ENCODE measurements around the gene ATXN1.

ATXN1 gene

DNA sequence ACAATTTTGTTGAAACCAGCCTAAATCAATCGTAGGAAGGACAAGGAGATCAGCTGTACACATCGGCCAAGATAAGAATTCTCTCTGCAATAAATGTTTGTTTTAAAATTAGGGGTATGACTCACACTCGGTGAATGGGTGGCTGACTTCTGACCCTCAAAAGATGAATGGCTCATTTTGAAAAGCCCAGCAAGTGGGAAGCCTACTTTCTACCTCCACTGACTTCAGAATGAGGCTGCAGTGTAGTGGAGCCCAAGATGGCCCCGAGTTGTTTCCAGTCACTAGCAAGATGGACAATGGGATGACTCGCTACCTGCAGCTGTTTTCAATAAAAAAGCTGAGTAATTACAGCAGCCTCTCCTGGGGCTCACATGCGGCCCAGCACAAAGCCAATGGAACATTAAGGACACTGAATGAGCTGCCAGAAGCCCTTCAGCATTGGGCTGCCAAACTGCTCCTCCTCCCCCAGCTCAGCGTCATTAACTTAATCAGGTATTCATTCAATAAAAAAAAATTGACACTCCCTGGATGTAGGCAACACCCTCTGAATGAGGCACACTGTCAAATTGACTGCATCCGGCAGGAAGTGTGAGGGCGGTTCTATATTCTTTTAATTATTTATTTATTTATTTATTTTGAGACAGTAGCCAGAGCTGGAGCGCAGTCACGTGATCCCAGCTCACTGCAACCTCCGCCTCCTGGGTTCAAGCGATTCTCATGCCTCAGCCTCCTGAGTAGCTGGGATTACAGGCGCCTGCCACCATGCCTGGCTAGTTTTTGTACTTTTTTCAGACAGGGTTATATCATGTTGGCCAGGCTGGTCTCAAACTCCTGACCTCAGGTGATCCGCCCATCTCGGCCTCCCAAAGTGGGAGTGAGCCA, 415.6 kb downstream of the ATXN1 start:
- no peak for DNase-seq

- no peak for DNase-seq
These were observed 416.5 kb downstream of the ATXN1 start for GRCh38 chr6:16344756-16345155.

DNA sequence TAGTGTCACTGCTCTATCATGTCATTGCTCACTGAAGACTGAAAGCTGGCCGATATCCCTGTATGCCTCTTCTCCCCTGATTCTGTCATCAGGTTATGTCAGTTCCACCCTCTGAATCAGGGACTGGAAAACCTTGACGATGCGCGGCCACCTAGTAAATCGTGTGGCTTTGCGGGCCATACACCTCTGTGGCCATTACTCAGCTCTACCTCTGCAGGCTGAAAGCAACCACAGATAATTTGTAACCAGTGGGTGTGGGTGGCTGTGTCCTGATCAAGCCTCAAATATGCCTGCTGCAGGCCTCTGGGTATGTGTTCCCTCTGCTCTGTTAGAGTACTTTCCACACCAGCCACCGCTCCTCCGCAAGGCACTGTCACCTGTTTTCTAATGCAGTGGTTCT, 417.7 kb downstream of the ATXN1 start:
- DNase-seq: no peak

DNA sequence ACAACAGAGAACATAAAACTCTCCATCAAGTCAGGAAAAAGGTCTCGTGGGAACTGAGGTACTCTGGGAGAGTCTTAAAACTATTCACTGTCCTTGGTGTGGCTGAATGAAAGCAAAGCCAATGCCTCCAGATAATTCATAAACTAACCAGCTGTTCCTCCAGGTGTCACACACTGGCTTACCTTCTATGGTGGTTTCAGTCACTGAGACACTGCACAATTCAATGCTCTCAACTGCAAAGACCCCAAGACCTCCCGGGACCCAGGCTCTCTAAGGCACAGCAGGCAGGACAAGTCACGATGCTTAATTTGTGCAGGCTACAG, 422.0 kb downstream of the ATXN1 start:
- DNase-seq: no peak

DNA sequence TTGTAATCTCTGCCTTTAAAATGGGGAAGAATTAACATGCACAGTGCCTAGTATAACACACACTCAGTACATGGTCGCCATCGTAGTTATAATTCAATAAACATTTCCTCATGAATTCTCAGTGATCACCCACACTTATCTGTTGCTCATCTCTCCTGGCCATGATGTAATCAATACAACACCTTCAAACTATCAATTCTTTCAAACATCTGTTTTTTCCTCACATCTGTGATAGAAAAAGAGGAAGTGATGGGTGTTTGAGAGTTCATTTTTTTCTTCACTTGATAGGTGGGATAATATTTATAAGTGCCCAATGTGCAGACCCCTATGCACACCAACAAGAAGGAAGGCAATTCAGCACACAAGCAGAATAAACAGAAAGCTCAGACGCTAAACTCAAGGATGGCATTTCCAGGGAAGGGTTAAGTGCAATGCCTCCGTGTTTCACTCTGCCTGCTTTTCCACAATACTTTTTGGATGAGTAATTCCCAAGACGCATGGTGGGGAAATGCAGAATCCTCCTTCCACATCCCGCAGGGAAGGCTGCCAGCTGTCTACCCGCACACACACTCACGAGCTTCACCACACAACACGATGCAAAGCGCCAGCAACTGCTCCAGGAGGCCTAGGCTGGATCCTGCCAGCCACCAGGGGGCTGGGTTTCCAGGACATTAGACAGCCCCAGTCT, 422.5 kb downstream of the ATXN1 start:
- no peak for DNase-seq

GRCh38 chr6:16337295-16337975, 423.8 kb downstream of the ATXN1 start:
- DNase-seq: no peak

DNA sequence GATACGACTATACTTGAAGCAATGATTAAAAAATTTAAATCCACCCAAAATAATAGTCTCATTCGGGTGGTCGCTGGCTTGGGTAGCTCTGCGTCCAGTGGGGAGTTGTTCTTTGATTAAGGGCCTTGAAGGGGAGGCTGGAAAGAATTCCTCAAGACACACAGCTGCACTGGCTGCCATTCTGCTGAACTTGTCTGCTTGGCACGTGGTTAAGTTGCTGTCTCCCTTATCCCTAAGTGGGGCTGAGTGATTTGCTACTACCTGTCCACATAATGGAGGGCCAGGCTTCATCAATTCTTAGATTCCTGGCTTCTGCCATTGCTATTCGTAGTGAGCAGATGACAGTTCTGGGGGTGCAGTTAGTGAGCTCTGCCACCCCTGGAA, 424.4 kb downstream of the ATXN1 start:
- DNase-seq: no peak

- no peak for DNase-seq
These were observed 425.0 kb downstream of the ATXN1 start for GRCh38 chr6:16336056-16336818.

DNA sequence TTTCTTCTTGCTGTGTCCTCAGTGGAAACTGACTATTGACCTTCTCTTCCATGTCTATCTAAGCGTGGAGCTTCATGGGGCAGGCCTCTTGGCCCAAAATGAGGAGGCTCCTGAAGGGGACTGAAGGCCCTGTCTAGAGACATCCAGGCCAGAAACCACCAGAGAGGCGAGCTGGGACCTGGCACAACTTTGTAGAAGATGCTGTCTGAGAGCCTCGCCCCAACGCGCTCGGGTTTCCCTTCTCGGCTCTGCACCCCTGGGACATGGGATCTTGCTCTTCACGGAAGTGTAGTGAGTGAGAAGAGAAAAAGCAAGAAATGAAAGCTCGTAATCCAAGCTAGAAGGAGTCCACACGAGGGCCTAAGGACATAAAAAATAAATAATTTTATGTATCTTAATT, 426.1 kb downstream of the ATXN1 start:
- DNase-seq: no peak

- DNase-seq: no peak
These were observed 426.6 kb downstream of the ATXN1 start for GRCh38 chr6:16334671-16335070.

DNA sequence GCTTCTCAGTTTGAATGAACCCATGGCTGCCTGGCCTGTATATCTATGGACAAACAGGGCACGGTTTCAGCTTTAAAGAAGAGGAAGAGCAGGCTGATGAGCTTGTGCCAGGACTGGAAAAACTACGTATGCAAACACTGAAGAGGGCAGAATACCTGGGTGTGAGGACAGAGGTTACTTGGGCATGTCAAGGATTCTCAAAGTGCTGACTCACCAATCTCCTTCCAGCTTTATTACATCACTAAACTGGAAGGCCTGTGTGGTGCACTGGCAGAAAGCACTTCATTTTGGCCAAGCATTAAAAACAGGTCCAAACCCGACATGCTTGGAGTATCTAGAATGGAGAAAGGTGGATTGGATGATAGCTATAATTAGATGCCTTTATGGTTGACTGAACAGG, 427.7 kb downstream of the ATXN1 start:
- no peak for DNase-seq

- peak; percentile 40 to 54 for DNase-seq
These were observed 429.1 kb downstream of the ATXN1 start for GRCh38 chr6:16332175-16332542.

DNA sequence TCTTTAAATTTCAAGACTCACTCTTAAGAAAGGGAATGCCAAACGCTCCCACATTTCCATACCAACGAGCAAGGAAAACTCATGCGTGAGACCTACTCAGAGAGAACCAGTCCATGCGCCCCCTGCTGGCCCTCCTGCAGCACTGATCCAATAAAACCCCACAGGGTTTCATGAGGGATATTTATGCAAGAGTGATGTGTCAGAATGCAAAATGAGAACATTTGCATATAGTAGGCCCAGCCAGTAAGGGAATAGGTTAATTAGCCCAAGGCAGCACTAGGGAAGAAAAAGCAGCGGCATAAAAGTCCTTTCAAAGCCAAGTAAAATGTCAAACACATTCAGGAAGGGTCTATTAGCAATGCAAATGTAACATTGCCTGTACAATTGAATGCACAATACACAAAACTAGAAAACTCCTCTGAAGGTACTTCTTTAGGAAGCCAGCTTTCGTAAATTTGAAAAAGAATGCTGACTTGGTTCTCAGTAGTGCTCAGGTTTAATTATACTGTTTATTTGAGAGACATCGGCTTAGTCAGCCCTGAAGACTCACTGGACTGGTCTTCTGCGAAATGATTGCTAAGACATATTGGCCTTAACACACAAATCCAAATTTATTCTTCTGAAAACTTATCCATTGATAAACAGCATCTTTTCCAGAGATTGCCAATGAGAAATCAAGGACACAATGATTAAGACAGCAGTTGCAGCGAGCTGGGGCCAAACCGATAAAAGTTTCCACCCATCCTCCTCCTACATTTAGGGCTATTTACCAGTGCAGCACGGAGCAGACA, 429.7 kb downstream of the ATXN1 start:
- peak in 1 of 2 experiments; percentile 35 for DNase-seq

- no peak for DNase-seq
These were observed 432.0 kb downstream of the ATXN1 start for GRCh38 chr6:16329233-16329632.

DNA sequence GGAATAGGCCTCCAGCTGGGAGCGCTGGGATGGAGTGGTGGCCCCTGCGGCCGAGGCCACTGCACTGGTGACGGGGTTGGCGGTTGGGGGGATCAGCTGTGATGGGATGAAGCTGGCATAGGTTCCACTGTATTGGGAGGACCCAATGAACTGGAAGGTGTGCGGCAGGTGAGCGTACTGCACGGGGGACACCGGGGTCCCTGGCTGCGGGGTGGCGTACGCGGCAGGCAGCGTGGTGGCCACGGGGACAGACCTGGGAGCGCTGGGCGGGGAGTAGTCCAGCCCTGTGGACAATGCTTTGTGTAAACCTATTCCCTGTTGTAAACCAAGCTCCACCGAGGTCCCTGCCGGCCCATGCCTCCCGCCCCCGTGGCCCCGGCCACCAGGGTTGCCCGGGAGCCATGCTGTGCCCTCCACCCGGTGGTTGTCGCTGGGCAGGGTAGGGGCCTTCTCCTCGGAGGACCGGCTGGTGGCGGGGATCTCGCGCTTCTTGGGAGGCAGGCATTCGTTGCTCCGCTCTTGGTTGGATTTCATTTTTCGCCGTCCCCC, 433.4 kb downstream of the ATXN1 start:
- DNase-seq: no peak

- no peak for DNase-seq
These were observed 434.1 kb downstream of the ATXN1 start for GRCh38 chr6:16326971-16327776.

DNA sequence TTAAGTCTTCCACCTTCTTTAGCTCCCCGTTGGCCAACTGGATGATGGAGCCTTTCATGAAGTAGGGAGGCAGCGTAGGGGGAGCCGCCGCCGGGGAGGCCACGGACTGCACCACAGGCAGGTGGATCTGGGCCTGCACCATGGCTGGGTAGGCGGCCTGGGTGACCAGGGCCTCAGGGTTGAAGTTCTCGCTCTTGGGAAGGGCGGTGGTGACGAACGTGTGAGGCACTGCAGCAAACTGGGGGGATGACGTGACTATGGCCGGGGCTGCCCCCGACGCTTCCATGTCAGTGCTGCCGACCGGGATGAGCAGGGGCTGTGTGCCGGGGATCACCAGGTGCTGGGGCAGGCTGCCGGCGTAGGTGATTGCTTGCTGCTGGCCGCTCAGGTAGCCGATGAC, 434.7 kb downstream of the ATXN1 start:
- no peak for DNase-seq

GRCh38 chr6:16324606-16325225, 436.5 kb downstream of the ATXN1 start:
- DNase-seq: no peak

DNA sequence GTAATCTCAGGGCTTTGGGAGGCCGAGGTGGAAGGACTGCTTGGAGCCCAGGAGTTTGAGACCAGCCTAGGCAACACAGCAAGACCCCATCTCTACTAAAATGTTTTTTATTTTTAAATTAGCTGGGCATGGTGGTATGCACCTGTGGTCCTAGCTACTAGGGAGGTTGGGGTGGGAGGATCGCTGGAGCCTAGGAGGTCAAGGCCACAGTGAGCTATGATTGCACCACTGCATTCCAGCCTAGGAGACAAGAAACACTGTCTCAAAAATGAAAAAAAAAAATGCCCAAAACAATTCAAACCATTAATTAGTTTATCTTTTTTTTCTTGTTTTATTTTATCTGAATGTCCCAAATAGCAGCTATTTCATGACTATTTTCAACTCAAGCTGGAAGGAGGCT, 437.1 kb downstream of the ATXN1 start:
- DNase-seq: no peak

DNA sequence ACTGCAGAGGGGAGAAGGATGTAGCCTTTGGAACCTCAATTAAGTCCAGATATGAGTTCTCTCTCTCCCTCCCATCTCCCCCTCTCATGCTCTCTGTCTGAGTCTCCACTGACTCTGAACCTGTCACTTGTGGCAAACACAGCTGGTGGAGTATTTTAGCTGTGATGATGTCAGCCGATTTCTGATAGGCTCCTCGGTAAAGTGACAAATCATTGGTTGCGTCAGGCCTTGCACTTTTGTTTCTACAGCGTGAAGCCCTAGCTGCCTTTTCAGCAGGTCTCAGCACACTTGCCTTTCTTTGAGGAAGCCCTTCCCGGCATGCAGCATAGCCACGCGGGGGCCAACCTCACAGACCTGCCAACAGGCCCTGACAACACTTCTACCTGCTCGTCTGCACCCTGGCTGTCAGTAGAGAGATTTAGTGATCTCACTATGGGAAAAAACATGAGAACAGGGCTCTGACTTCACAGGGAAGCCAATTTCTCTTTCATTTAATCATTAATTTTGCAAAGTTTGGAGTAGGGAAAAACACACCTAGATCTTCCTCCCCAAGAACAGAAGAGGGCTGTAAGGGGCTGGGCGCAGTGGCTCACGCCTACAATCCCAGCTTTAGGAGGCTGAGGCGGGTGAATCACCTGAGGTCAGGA, 438.5 kb downstream of the ATXN1 start:
- peak in 1 of 2 experiments; percentile 24 for DNase-seq
